BLaER1 treated with 17β-estradiol and CSF1 and Interleukin-3, amounts not matched to agents 10 nM and 100 nM (cell line): ENCODE measurements around the gene PGLYRP3.

Experiments
- H3K27ac ChIP-seq, 11 experiments: shearing (Covaris generic); formaldehyde crosslinking; 2 replicates each; pipeline ENCODE4 v1.8.1; 2022
- H3K27me3 ChIP-seq, 11 experiments: shearing (Covaris generic); formaldehyde crosslinking; 2 replicates each; pipeline ENCODE4 v1.8.1; 2022
- H3K36me3 ChIP-seq, 11 experiments: shearing (Covaris generic); formaldehyde crosslinking; 2 replicates each; pipeline ENCODE4 v1.8.1; 2022
- H3K4me1 ChIP-seq, 10 experiments: shearing (Covaris generic); formaldehyde crosslinking; 2 replicates each; pipeline ENCODE4 v1.8.1; 2022
- H3K4me2 ChIP-seq, 11 experiments: shearing (Covaris generic); formaldehyde crosslinking; 2 replicates each; pipeline ENCODE4 v1.8.1; 2022
- H3K4me3 ChIP-seq, 10 experiments: shearing (Covaris generic); formaldehyde crosslinking; 2 replicates each; pipeline ENCODE4 v1.8.1; 2022
- H3K9ac ChIP-seq, 11 experiments: shearing (Covaris generic); formaldehyde crosslinking; 2 replicates each; pipeline ENCODE4 v1.8.1; 2022
- H3K9me3 ChIP-seq, 11 experiments: shearing (Covaris generic); formaldehyde crosslinking; replicated peaks in 1 of 11; 2 replicates each; pipeline ENCODE4 v1.8.1; 2022
- H4K20me1 ChIP-seq, 11 experiments: shearing (Covaris generic); formaldehyde crosslinking; 2 replicates each; pipeline ENCODE4 v1.8.1; 2022
- Cebpa-rat ChIP-seq, 11 experiments: shearing (Covaris generic); IDR thresholded peaks; 2 replicates each; pipeline ENCODE4 v1.8.1; 2022

The PGLYRP3 gene

GRCh38 chr1:153251988-153252387 is 60.8 kb downstream of the PGLYRP3 start:
- TF ChIP-seq Cebpa-rat (IDR thresholded peaks at IDR 0.05) = no peak
- no peaks in the 10 kb centered on the region for H3K9me3 ChIP-seq
- no peak overlapping the region for H3K9ac ChIP-seq
- H3K4me1 ChIP-seq = peaks cover 19 to 49% (median 41%) of the 10 kb centered on the region in 10 experiments
- H3K36me3 ChIP-seq = no peaks in the 10 kb centered on the region
- H3K27ac ChIP-seq = no peak overlapping the region; a peak in 1 of 22 replicates
- H3K4me2 ChIP-seq = peak overlapping the region in 9 of 11 experiments; percentile 50 to 82 (median 73); a peak in 18 of 22 replicates
- H3K27me3 ChIP-seq = no peaks in the 10 kb centered on the region
- H4K20me1 ChIP-seq = no peaks in the 10 kb centered on the region
- H3K4me3 ChIP-seq = no peak overlapping the region

- TF ChIP-seq Cebpa-rat (IDR thresholded peaks at IDR 0.05) = no peak
- H3K9me3 ChIP-seq = no peaks in the 10 kb centered on the region
- H3K4me1 ChIP-seq = peaks cover 19 to 49% (median 41%) of the 10 kb centered on the region in 10 experiments
- H3K4me3 ChIP-seq = no peak overlapping the region
- no peaks in the 10 kb centered on the region for H3K36me3 ChIP-seq
- H3K9ac ChIP-seq = peak overlapping the region in 2 of 11 experiments; percentile 1 to 39; a peak in 2 of 22 replicates
- peak overlapping the region in 8 of 11 experiments; percentile 37 to 70 (median 46); a peak in 16 of 22 replicates for H3K27ac ChIP-seq
- H3K4me2 ChIP-seq = peak overlapping the region; percentile 32 to 82 (median 68)
- H3K27me3 ChIP-seq = no peaks in the 10 kb centered on the region
- H4K20me1 ChIP-seq = no peaks in the 10 kb centered on the region
Measured at GRCh38 chr1:153251562-153251961, 61.2 kb downstream of the PGLYRP3 start.

GRCh38 chr1:153251087-153251486 is 61.7 kb downstream of the PGLYRP3 start:
- Histone ChIP-seq H3K27me3 (no peaks in the 10 kb centered on the region), H3K4me2 (peak overlapping the region; percentile 32 to 82 (median 68)), H4K20me1 (no peaks in the 10 kb centered on the region), H3K36me3 (no peaks in the 10 kb centered on the region), H3K4me1 (peaks cover 19 to 49% (median 41%) of the 10 kb centered on the region in 10 experiments), H3K9me3 (no peaks in the 10 kb centered on the region), H3K4me3 (no peak overlapping the region), H3K9ac (peak overlapping the region in 2 of 11 experiments; percentile 1 to 39; a peak in 2 of 22 replicates), H3K27ac (peak overlapping the region in 8 of 11 experiments; percentile 37 to 70 (median 46); a peak in 16 of 22 replicates)
- no peak for TF ChIP-seq Cebpa-rat (IDR thresholded peaks at IDR 0.05)

GRCh38 chr1:153250166-153250565 is 62.6 kb downstream of the PGLYRP3 start:
- no peaks in the 10 kb centered on the region for H3K36me3 ChIP-seq
- peaks cover 19 to 49% (median 41%) of the 10 kb centered on the region in 10 experiments for H3K4me1 ChIP-seq
- no peak overlapping the region for H3K27ac ChIP-seq
- no peak overlapping the region for H3K4me3 ChIP-seq
- TF ChIP-seq Cebpa-rat (IDR thresholded peaks at IDR 0.05) = no peak
- no peaks in the 10 kb centered on the region for H3K27me3 ChIP-seq
- no peaks in the 10 kb centered on the region for H4K20me1 ChIP-seq
- H3K4me2 ChIP-seq = peak overlapping the region; percentile 32 to 82 (median 68); a peak in 17 of 22 replicates
- H3K9me3 ChIP-seq = peaks cover 0 to 8% (median 0%) of the 10 kb centered on the region in 11 experiments; a peak in 2 of 22 replicates
- H3K9ac ChIP-seq = no peak overlapping the region

- Histone ChIP-seq H4K20me1 (no peaks in the 10 kb centered on the region), H3K27ac (no peak overlapping the region), H3K4me2 (no peak overlapping the region), H3K36me3 (no peaks in the 10 kb centered on the region), H3K9ac (no peak overlapping the region), H3K9me3 (peaks cover 0 to 14% (median 0%) of the 10 kb centered on the region in 11 experiments; a peak in 5 of 22 replicates), H3K27me3 (no peaks in the 10 kb centered on the region), H3K4me1 (peaks cover 19 to 40% (median 32%) of the 10 kb centered on the region in 10 experiments), H3K4me3 (no peak overlapping the region)
- TF ChIP-seq Cebpa-rat (IDR thresholded peaks at IDR 0.05) = no peak
Measured at GRCh38 chr1:153248176-153248879, 64.4 kb downstream of the PGLYRP3 start.
